Liver (tissue), 9 donors: ENCODE results near the gene NEK8. TPM values are rescaled to one million over a fixed set of nuclear protein-coding genes. Genes with fewer than 3 reads are reported as not detected.

Experiments used
- DNase-seq: peaks from one replicate; pipeline ENCODE4 v3.0.0-alpha.2; 2017; ENCODE audit warnings: low spot score
- H3K27ac ChIP-seq, 2 donors: one replicate each; pipeline ENCODE4 v1.7.0; 2013; ENCODE audit warnings: inconsistent platforms in 2 of 2, low read length in 2 of 2, control low read depth in 1 of 2, low read depth in 1 of 2, mild to moderate bottlenecking in 1 of 2
- H3K27me3 ChIP-seq, 4 donors: one replicate each; pipeline versions ENCODE4 v1.6.1 to v1.7.0; 2013; ENCODE audit warnings: low read length in 3 of 4, inconsistent platforms in 1 of 4, mild to moderate bottlenecking in 1 of 4, moderate library complexity in 1 of 4; ENCODE audit not compliant: control insufficient read depth in 4 of 4, insufficient read depth in 4 of 4
- H3K36me3 ChIP-seq, 4 donors: one replicate each; pipeline versions ENCODE4 v1.6.1 to v1.7.0; 2013; ENCODE audit warnings: low read length in 3 of 4, mild to moderate bottlenecking in 3 of 4, low read depth in 1 of 4, moderate library complexity in 1 of 4; ENCODE audit not compliant: control insufficient read depth in 4 of 4, insufficient read depth in 3 of 4
- H3K4me1 ChIP-seq, 4 donors: one replicate each; pipeline versions ENCODE4 v1.6.1 to v1.7.0; 2013; ENCODE audit warnings: low read length in 3 of 4, mild to moderate bottlenecking in 3 of 4, moderate library complexity in 1 of 4; ENCODE audit not compliant: control insufficient read depth in 4 of 4, insufficient read depth in 4 of 4
- H3K4me3 ChIP-seq, 3 donors: one replicate each; pipeline versions ENCODE4 v1.6.1 to v1.7.0; 2013; ENCODE audit warnings: low read length in 3 of 3, control low read depth in 1 of 3, low read depth in 1 of 3, mild to moderate bottlenecking in 1 of 3
- H3K9ac ChIP-seq, 2 donors: one replicate each; pipeline ENCODE4 v1.7.0; 2013; ENCODE audit warnings: low read length in 2 of 2, mild to moderate bottlenecking in 2 of 2, moderate library complexity in 2 of 2, control low read depth in 1 of 2, low read depth in 1 of 2
- H3K9me3 ChIP-seq, 4 donors: one replicate each; pipeline versions ENCODE4 v1.6.1 to v1.7.0; 2013; ENCODE audit warnings: low read length in 3 of 4; ENCODE audit not compliant: control insufficient read depth in 4 of 4
- ATF3 ChIP-seq: IDR thresholded peaks from 2 replicates; pipeline ENCODE4 v1.6.1; 2016; ENCODE audit warnings: antibody characterized with exemption
- CTCF ChIP-seq: fragments of 150-350 bp; IDR thresholded peaks from 2 replicates; pipeline ENCODE4 v1.5.1; 2017; ENCODE audit warnings: improper control_type of control experiment, low read depth, low read length; ENCODE audit not compliant: missing input control
- EGR1 ChIP-seq, 2 donors: IDR thresholded peaks; 2 replicates each; pipeline ENCODE4 v1.6.1; 2016 to 2018; ENCODE audit warnings: antibody characterized with exemption in 2 of 2, low read depth in 2 of 2
- FOXA1 ChIP-seq: IDR thresholded peaks from 2 replicates; pipeline ENCODE4 v1.6.1; 2016; ENCODE audit warnings: antibody characterized with exemption
- FOXA2 ChIP-seq: IDR thresholded peaks from 2 replicates; pipeline ENCODE4 v1.6.1; 2016; ENCODE audit warnings: antibody characterized with exemption
- GABPA ChIP-seq, 2 donors: IDR thresholded peaks in 1 of 2; conservative IDR thresholded peaks in 1 of 2; 2 replicates each; pipeline ENCODE4 v1.6.1; 2016; ENCODE audit warnings: antibody characterized with exemption in 2 of 2, mild to moderate bottlenecking in 1 of 2, moderate library complexity in 1 of 2
- HNF4A ChIP-seq, 2 donors: conservative IDR thresholded peaks; 2 replicates each; pipeline ENCODE4 v1.6.1; 2016; ENCODE audit warnings: antibody characterized with exemption in 2 of 2, mild to moderate bottlenecking in 2 of 2
- HNF4G ChIP-seq: IDR thresholded peaks from 2 replicates; pipeline ENCODE4 v1.6.1; 2016; ENCODE audit warnings: antibody characterized with exemption
- JUND ChIP-seq, 2 donors: IDR thresholded peaks; 2 replicates each; pipeline ENCODE4 v1.6.1; 2016; ENCODE audit warnings: antibody characterized with exemption in 2 of 2
- MAX ChIP-seq: IDR thresholded peaks from 2 replicates; pipeline ENCODE4 v1.6.1; 2016; ENCODE audit warnings: antibody characterized with exemption
- NR2F2 ChIP-seq: IDR thresholded peaks from 2 replicates; pipeline ENCODE4 v1.6.1; 2016; ENCODE audit warnings: antibody characterized with exemption
- RAD21 ChIP-seq, 2 donors: IDR thresholded peaks; 2 replicates each; pipeline ENCODE4 v1.6.1; 2016; ENCODE audit warnings: antibody characterized with exemption in 2 of 2, mild to moderate bottlenecking in 2 of 2
- REST ChIP-seq: IDR thresholded peaks from 2 replicates; pipeline ENCODE4 v1.6.1; 2016; ENCODE audit warnings: antibody characterized with exemption, mild to moderate bottlenecking
- RXRA ChIP-seq, 2 donors: IDR thresholded peaks; 2 replicates each; pipeline ENCODE4 v1.6.1; 2017 to 2018; ENCODE audit warnings: antibody characterized with exemption in 2 of 2, mild to moderate bottlenecking in 1 of 2
- SP1 ChIP-seq: IDR thresholded peaks from 2 replicates; pipeline ENCODE4 v1.6.1; 2018; ENCODE audit warnings: antibody characterized with exemption, mild to moderate bottlenecking
- TAF1 ChIP-seq: conservative IDR thresholded peaks from 2 replicates; pipeline ENCODE4 v1.6.1; 2016; ENCODE audit warnings: antibody characterized with exemption, mild to moderate bottlenecking
- YY1 ChIP-seq: IDR thresholded peaks from 2 replicates; pipeline ENCODE4 v1.6.1; 2016; ENCODE audit warnings: antibody characterized with exemption, mild to moderate bottlenecking
- ZBTB33 ChIP-seq: IDR thresholded peaks from 2 replicates; pipeline ENCODE4 v1.6.1; 2016; ENCODE audit warnings: antibody characterized with exemption
- WGBS: extraction: QIAGEN DNeasy Blood & Tissue Kit; methylation state at CpG from one replicate; pipeline ENCODE4 v1.1.7; 2013; 5-methylcytosine and 5-hydroxymethylcytosine counted together
- polyA plus RNA-seq, 2 donors: library from polyadenylated mRNA; stranded (reverse) in 1 of 2; unstranded in 1 of 2; fragments of 200-250 nt in 1 of 2; fragments of >200 nt in 1 of 2; fragmentation: Nextera tagmentation in 1 of 2; extraction: Ambion mirVana in 1 of 2; gene quantifications; one replicate each; pipeline versions ENCODE4 v1.2.1 to v1.2.3, GENCODE V29; 2013 to 2015
- total RNA-seq, 2 donors: library from RNA; depleted of rRNA; stranded (reverse); fragments of >200 nt; gene quantifications; one replicate each; pipeline ENCODE4 v1.2.3, GENCODE V29; 2014
- donor health status: healthy.
- donor health status: healthy.
- donor health status: healthy.
- donor health status: healthy.
- donor health status: healthy.

NEK8 gene
- total and polyA plus RNA-seq, 4 donors: 1.7 to 7.8 (median 4.5) TPM

- no peaks in the 10 kb centered on the region for H3K27me3 ChIP-seq
- WGBS: 90% methylated on average over 6 of the region's 6 CpGs
- no peaks in the 10 kb centered on the region for H3K36me3 ChIP-seq
- H3K9ac ChIP-seq: no peak overlapping the region
- peaks cover 1 to 10% (median 3%) of the 10 kb centered on the region in 4 donors for H3K4me1 ChIP-seq
- no peak overlapping the region for H3K27ac ChIP-seq
- no peak overlapping the region for H3K4me3 ChIP-seq
- DNase-seq: no peak
- no peaks in the 10 kb centered on the region for H3K9me3 ChIP-seq
- TF ChIP-seq CTCF: no peak
- TF ChIP-seq HNF4A (conservative IDR thresholded peaks at IDR 0.05): no peak
- no peak for TF ChIP-seq SP1
- TF ChIP-seq RXRA (IDR thresholded peaks at IDR 0.05): no peak
- TF ChIP-seq ATF3: no peak
- no peak for TF ChIP-seq ZBTB33
- TF ChIP-seq JUND (IDR thresholded peaks at IDR 0.05): no peak
- TF ChIP-seq REST: no peak
- no peak for TF ChIP-seq GABPA (IDR thresholded peaks at IDR 0.05 in 1 of 2, conservative IDR thresholded peaks at IDR 0.05 in 1 of 2)
- no peak for TF ChIP-seq FOXA2
- TF ChIP-seq RAD21 (IDR thresholded peaks at IDR 0.05): no peak
- TF ChIP-seq MAX: no peak
- no peak for TF ChIP-seq NR2F2
- TF ChIP-seq YY1: no peak
- no peak for TF ChIP-seq FOXA1
- no peak for TF ChIP-seq HNF4G
- no peak for TF ChIP-seq EGR1 (IDR thresholded peaks at IDR 0.05; ENCODE audit: low read depth in 2 of 2)
Observed at GRCh38 chr17:28773736-28774135, 45.1 kb downstream of the NEK8 start.

GRCh38 chr17:28774206-28774605 lies 45.6 kb downstream of the NEK8 start:
- no peak overlapping the region for H3K4me3 ChIP-seq
- peaks cover 1 to 10% (median 3%) of the 10 kb centered on the region in 4 donors for H3K4me1 ChIP-seq
- no peaks in the 10 kb centered on the region for H3K27me3 ChIP-seq
- H3K9me3 ChIP-seq: no peaks in the 10 kb centered on the region
- no peak overlapping the region for H3K9ac ChIP-seq
- no peak overlapping the region for H3K27ac ChIP-seq
- 48% methylated on average over 3 of the region's 3 CpGs for WGBS
- no peaks in the 10 kb centered on the region for H3K36me3 ChIP-seq
- no peak for DNase-seq
- no peak for TF ChIP-seq FOXA2
- TF ChIP-seq CTCF: no peak
- no peak for TF ChIP-seq YY1
- no peak for TF ChIP-seq GABPA (IDR thresholded peaks at IDR 0.05 in 1 of 2, conservative IDR thresholded peaks at IDR 0.05 in 1 of 2)
- TF ChIP-seq HNF4A (conservative IDR thresholded peaks at IDR 0.05): no peak
- no peak for TF ChIP-seq RXRA (IDR thresholded peaks at IDR 0.05)
- TF ChIP-seq TAF1: no peak
- no peak for TF ChIP-seq RAD21 (IDR thresholded peaks at IDR 0.05)
- no peak for TF ChIP-seq JUND (IDR thresholded peaks at IDR 0.05)
- no peak for TF ChIP-seq SP1
- no peak for TF ChIP-seq HNF4G
- TF ChIP-seq ZBTB33: no peak
- no peak for TF ChIP-seq NR2F2
